Stimulated activated CD4-positive, alpha-beta T cell treated with anti-CD3 and anti-CD28 coated beads, Interleukin-4, amount 100 ng/mL, for 24 hours (primary cell): ENCODE measurements around the gene SLIT3.

Experiments
- DNase-seq: peaks from one replicate; pipeline ENCODE4 v3.0.0-alpha.2; 2020

The SLIT3 gene

GRCh38 chr5:168908207-168908606 lies 392.7 kb downstream of the SLIT3 start:
- DNase-seq = no peak

- DNase-seq = no peak
Measured at GRCh38 chr5:168903061-168903460, 397.9 kb downstream of the SLIT3 start.

DNA sequence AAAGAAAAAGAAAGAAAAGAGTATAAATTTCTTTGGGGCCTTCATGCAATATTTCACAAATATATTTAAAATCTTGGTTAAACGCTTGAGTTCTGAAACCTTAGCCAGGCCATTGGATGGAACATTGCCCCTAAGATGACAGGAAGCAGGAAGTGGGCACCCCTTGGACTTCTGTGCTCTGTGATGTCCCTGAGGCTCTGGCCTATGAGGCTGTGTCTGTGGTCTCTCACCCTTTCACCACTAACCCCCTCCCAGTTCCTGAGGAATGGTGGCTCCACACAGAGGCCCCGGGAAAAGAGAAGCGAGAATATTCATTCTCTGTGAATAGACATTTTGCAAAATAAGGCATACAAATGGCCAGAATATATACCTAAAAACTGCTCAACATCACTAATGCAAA lies 401.3 kb downstream of the SLIT3 start:
- DNase-seq = no peak

GRCh38 chr5:168899264-168899663 lies 401.7 kb downstream of the SLIT3 start:
- DNase-seq = no peak

GRCh38 chr5:168898247-168898911 lies 402.6 kb downstream of the SLIT3 start:
- no peak for DNase-seq

- no peak for DNase-seq
Measured at GRCh38 chr5:168897387-168898122, 403.4 kb downstream of the SLIT3 start.

GRCh38 chr5:168895295-168896071 lies 405.5 kb downstream of the SLIT3 start:
- no peak for DNase-seq

- DNase-seq = no peak
Measured at GRCh38 chr5:168893283-168893682, 407.7 kb downstream of the SLIT3 start.

DNA sequence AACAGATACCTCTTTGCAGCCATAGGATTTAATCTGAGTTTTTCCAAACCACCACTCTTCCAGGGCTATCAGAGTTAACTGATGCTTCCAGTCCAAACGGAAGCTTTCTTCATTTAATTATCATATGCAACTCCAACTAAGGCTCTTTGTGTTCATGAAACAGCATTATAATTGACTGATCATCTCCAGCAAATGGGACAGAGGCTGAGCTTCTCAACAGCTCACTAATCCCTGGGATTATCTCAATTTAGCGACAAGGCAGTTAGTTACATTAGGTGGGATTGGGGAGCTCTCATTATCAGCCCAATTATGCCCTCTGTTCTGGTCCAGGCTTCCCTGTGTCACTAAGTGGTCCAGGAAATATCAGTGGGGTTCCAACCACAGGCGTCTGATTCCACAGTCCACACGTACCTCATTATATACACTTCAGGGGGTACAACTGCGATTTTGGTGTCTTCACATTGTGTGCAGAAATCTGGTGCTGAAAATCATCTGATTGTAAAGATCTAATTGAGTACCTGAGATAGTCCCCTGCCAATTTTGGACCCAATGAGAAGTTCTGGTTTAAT lies 408.2 kb downstream of the SLIT3 start:
- no peak for DNase-seq

DNA sequence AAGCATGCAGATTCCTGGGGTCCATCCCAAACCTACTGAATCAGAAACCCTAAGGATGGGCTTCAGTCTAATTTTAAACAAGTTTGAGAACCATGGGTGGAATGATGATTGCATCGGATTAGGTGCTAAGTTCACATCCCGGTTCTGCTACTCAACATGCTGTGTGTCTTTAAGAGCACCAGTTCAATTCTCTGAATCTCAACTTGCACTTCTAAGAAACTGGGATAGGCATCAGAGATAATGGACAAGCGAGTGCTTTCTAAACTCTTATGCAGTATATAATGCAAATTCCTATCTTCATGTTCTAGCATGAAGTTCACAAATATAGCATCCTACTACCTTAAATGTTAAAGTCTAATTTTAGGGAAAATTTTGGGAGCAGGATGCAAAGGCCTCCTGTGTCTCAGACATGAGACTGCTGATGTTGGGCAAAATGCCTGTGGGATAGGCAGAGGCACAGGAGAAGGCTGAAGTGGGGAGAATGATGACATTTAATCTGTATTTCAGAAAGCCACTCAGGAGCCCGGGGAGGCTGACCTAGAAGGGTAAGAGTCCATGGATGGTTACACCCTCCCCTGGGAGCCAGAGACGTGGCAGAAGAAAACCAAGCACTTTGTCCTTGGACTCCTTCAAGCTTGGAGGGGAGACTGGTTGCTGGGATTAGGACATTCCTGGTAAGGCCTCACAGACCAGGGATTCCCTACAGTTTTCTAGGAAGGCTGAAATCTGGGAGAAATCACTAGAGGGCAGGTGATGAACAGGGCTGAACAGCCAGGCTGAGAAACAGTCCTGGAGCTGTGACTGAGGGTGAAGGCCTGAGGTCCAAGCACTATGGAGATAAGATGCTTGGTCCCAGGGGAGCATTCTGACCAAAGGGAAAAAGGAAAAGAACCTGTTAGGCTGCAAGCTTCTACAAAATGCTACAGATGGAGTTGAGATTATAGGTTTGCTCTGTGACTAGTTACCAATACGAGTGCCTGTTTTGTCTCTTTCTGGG lies 409.8 kb downstream of the SLIT3 start:
- DNase-seq = no peak

- DNase-seq = no peak
Measured at GRCh38 chr5:168889039-168889438, 411.9 kb downstream of the SLIT3 start.

GRCh38 chr5:168887931-168888330 lies 413.0 kb downstream of the SLIT3 start:
- no peak for DNase-seq

DNA sequence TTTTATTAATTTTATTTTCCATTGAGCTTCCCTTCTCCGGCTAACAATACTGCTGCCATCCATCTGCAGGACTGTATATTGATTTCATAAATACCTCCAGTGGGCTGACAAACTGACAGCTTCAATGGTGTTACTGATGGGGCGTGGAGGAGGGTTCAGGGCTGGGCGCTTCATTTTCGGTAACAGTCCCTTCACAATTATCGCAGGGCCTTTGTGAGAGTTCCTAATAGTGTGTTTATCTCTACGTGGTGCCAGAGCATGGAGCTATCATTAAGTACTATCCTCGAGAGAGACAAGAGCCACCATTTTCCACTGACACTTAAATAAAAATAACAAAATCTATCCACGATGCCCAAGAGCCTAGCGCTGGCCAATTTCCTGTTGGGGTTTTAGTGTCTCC lies 414.8 kb downstream of the SLIT3 start:
- DNase-seq = no peak

DNA sequence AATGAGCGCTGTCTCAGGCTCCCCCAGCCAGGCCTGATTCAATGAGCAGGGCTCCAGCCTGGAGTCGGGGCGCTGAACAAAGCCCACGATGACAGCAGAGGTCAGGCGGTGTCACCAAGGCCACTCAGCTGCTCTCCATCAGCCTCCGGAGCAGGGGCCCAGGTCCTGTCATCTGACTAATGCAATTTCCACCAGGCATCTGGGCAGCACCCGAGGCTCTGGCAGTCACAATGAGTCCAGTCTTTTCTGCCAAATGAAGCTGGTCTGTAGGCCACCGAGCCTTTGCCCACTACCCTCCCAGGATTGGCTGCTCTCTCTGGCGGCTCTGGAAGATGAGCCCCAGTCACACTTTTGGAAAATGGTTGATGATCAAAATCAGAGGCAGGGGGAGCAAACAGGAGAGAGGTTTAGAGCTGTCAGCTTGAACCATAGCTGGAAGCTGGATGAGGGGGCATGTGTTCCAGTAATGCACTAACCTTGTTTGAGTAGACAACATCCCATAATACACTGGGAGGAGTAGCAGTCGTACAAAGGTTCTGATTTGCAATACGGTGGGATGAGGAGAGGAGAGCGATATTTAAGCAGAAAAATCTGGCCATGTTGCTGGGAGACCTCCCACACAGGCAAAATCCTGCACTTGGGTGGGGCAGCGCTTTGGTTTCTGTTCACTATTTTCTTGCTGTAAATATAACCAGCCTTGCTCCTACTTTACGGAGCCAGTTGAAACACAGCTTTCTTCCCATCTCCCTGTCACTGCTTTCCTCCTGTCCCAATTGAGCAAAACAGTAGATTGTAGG lies 415.4 kb downstream of the SLIT3 start:
- DNase-seq = no peak

DNA sequence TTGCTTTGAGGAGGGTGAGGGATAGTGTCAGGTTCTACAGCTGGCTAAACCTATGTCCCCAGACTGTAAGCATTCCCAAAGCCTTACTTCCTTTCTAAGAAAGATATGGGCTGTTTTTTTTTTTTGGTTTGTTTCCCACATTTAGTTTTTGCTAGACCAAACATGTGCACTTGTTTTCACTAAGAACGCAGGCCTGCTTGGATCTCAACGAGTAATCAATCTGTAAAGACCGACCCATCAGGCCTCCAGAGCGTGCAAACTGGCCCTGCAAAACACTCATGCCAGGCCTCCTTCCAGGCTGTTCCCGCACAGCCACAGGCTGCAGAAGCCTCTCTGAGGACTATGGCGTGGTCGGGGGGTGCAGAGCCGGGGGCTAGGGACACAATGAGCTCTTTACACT lies 416.9 kb downstream of the SLIT3 start:
- DNase-seq = no peak

GRCh38 chr5:168883281-168883741 lies 417.6 kb downstream of the SLIT3 start:
- DNase-seq = no peak

DNA sequence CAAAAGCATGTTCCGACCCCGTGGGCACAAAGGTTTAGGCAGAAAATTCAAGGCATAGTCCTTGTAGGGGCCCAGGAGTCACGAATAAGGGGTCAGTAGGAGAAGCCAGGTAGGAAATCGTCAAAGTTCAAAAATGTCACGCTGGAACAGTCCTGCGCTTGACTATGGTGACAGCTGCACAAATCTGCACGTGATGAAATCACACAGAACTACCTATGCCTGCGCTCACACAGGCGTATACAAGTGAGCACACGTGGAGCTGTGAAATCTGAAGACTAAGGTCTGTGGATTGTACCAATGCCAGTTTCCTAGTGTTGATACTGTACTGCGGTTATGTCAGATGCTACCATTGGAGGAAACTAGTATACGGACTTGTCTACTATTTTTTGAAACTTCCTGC lies 418.7 kb downstream of the SLIT3 start:
- DNase-seq = no peak

DNA sequence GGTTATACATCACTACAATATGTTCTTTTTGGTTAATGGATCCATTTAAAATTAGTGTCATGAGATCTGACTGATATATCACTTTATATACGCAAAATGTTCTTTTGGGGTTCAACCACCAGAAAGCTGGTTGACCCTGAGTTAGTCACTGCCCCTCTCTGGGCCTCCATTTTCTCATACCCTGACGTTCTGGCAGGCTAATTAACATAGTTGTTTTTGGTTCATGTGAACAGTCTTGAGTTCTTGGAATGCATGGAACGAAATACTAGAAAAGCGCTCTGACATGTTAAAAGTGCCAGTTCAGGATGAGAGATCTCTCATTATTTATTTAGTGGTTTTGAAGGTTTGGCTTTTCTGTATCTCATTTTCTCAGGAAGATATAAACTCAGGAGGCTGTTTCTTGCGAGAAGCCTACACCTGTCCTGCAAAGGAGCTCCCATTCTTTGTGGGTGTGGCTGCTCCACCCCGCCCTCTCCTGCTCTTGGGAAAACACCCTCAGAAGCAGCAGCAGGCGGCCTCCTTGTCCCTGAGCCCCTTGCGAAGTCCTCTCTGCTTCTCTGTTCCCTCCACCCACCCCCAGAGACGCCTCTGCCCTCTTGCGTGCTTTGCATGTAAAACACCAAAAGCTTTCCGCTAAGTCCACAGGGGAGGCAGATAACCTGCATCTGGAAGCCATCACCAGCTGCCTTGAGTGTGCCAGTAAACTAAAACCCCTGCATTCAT lies 419.4 kb downstream of the SLIT3 start:
- DNase-seq = no peak

DNA sequence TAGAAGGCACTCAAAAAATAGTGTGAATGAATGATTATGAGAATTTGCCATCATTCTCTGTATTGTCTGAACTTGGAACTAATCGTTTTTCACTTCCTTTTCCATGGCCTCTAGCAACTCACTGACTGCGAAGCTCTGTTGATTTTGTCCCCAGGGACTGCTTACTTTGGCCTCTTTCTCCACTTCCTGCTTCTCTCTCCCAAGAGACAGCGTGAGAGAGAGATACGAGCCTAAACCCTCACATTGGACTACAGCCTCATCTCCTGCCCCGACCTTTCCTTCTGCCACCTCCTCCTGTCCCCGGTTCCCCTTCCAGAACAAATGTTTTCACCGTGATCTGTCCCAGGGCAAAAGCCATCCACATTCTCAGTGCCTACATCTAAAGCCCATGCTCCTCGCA lies 421.0 kb downstream of the SLIT3 start:
- DNase-seq = no peak

GRCh38 chr5:168879331-168879730 lies 421.6 kb downstream of the SLIT3 start:
- DNase-seq = no peak
